ENCODE results near the gene USP7.

DNA sequence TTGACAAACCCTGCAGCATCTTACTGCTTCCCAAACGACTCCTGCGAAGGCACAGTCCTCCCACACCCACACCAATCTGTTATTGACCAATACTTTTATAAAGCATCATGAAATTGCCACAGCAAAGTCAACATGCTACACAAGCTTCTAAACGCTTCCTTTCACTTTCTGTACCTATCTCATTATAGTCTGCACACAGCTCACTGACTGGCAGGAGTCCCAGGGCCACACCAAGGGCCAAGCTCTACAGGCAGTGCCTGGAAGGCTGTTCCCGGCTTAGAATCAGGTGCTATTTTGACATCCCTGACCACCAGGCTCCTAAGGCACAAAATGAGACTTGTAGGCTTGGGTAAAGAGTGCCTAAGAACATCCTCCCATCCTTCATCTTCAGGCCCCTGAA, 39.5 kb downstream of the USP7 start:
- no peak for TF ChIP-seq POLR2A (IDR thresholded peaks at IDR 0.05)
- TF ChIP-seq CTCF (IDR thresholded peaks at IDR 0.05): no peak
- TF ChIP-seq EP300 (IDR thresholded peaks at IDR 0.05): no peak

All from gastroesophageal sphincter (tissue), 3 donors.